B cell (primary cell): ENCODE measurements around the gene NIN. TPM values are rescaled to one million over a fixed set of nuclear protein-coding genes. Genes with fewer than 3 reads are reported as not detected.

ENCODE experiments used
- ATAC-seq: fragments of 200-7000 bp; cut with Tn5 transposase; one replicate; pipeline ENCODE4 v1.10.0; 2021; ENCODE audit warnings: low read depth, mild to moderate bottlenecking, moderate number of reproducible peaks, moderate library complexity
- CTCF ChIA-PET: fragments of 350-600 bp; sonication (Branson Sonifier 250); formaldehyde crosslinking; loops from one replicate; lab custom pipeline; 2021; ENCODE audit warnings: antibody characterized with exemption, inconsistent platforms; lab: Charles Lee
- POLR2A ChIA-PET: fragments of 350-600 bp; sonication (Branson Sonifier 250); formaldehyde crosslinking; loops from one replicate; lab custom pipeline; 2021; ENCODE audit warnings: antibody characterized with exemption; lab: Charles Lee
- DNase-seq: peaks from one replicate; pipeline ENCODE4 v3.0.0; 2013
- H2AFZ ChIP-seq: 2 replicates; pipeline ENCODE4 v1.6.1; 2012; ENCODE audit warnings: mild to moderate bottlenecking, low read depth, low read length; ENCODE audit not compliant: insufficient read depth, poor library complexity, severe bottlenecking
- H3K27ac ChIP-seq, 2 donors: 1 replicate in 1 of 2; 2 replicates in 1 of 2; pipeline ENCODE4 v1.5.1; 2012 to 2013; ENCODE audit warnings: low read length in 2 of 2, mild to moderate bottlenecking in 2 of 2, moderate library complexity in 1 of 2
- H3K27me3 ChIP-seq, 4 experiments: fragments of 200-600 bp in 1 of 4; sonication (generic) in 1 of 4; replicated peaks in 1 of 4; 1 replicate in 2 of 4; 2 replicates in 2 of 4; pipeline versions ENCODE4 v1.6.1 to v1.7.0; 2013 to 2016; ENCODE audit warnings: low read length in 3 of 4, mild to moderate bottlenecking in 2 of 4, mixed read lengths in 1 of 4, moderate library complexity in 1 of 4; ENCODE audit not compliant: insufficient read depth in 4 of 4, control insufficient read depth in 3 of 4; ENCODE audit errors: control extremely low read depth in 1 of 4
- H3K36me3 ChIP-seq, 2 experiments: replicated peaks in 1 of 2; 1 replicate in 1 of 2; 2 replicates in 1 of 2; pipeline versions ENCODE4 v1.6.1 to v1.7.1; 2013; ENCODE audit warnings: low read length in 1 of 2; ENCODE audit not compliant: insufficient read depth in 2 of 2, control insufficient read depth in 1 of 2; ENCODE audit errors: control extremely low read depth in 1 of 2, extremely low read depth in 1 of 2
- H3K4me1 ChIP-seq, 2 donors: fragments of 200-600 bp in 1 of 2; sonication (generic) in 1 of 2; 1 replicate in 1 of 2; 2 replicates in 1 of 2; pipeline versions ENCODE4 v1.5.1 to v1.6.1; 2013 to 2017; ENCODE audit warnings: low read length in 2 of 2; ENCODE audit not compliant: control insufficient read depth in 2 of 2, insufficient read depth in 2 of 2
- H3K4me2 ChIP-seq: replicated peaks from 2 replicates; pipeline ENCODE3; 2012; ENCODE audit warnings: mild to moderate bottlenecking, low read depth, low read length; ENCODE audit not compliant: poor library complexity, severe bottlenecking
- H3K4me3 ChIP-seq, 5 experiments: fragments of 200-600 bp in 1 of 5; sonication (generic) in 1 of 5; 1 replicate in 3 of 5; 2 replicates in 2 of 5; pipeline versions ENCODE4 v1.5.1 to v1.7.0; 2011 to 2016; ENCODE audit warnings: low read length in 4 of 5, mild to moderate bottlenecking in 4 of 5, low read depth in 2 of 5, control low read depth in 1 of 5, moderate library complexity in 1 of 5; ENCODE audit not compliant: insufficient read depth in 1 of 5; ENCODE audit errors: control extremely low read depth in 1 of 5, extremely low read depth in 1 of 5
- H3K79me2 ChIP-seq: fragments of 200-600 bp; sonication (generic); one replicate; pipeline ENCODE4 v1.6.0; 2016; ENCODE audit warnings: low read length; ENCODE audit not compliant: control insufficient read depth, insufficient read depth
- H3K9ac ChIP-seq: fragments of 200-600 bp; sonication (generic); 2 replicates; pipeline ENCODE4 v1.6.1; 2017; ENCODE audit warnings: mild to moderate bottlenecking, low read length, moderate library complexity
- H3K9me3 ChIP-seq, 3 donors: one replicate each; pipeline versions ENCODE4 v1.6.1 to v1.7.1; 2013; ENCODE audit warnings: low read length in 2 of 3; ENCODE audit not compliant: control insufficient read depth in 2 of 3, insufficient read depth in 1 of 3; ENCODE audit errors: control extremely low read depth in 1 of 3
- H4K20me1 ChIP-seq: 2 replicates; pipeline ENCODE4 v1.6.0; 2012; ENCODE audit warnings: mild to moderate bottlenecking, low read length; ENCODE audit not compliant: insufficient read depth, control insufficient read depth, poor library complexity, severe bottlenecking
- H3K27ac Mint-ChIP-seq: one replicate; pipeline ENCODE4 v1.8.0; 2021; ENCODE audit warnings: mixed read lengths
- H3K27me3 Mint-ChIP-seq: one replicate; pipeline ENCODE4 v1.8.0; 2021; ENCODE audit warnings: mixed read lengths
- H3K4me1 Mint-ChIP-seq: one replicate; pipeline ENCODE4 v1.8.0; 2021; ENCODE audit warnings: mixed read lengths
- H3K4me3 Mint-ChIP-seq: one replicate; pipeline ENCODE4 v1.8.0; 2021; ENCODE audit warnings: mixed read lengths
- H3K9me3 Mint-ChIP-seq: one replicate; pipeline ENCODE4 v1.8.0; 2022; ENCODE audit warnings: mixed read lengths; ENCODE audit not compliant: insufficient read depth
- CTCF ChIP-seq: fragments of 200-600 bp; IDR thresholded peaks from one replicate; pipeline ENCODE4 v1.8.0; 2022; ENCODE audit warnings: antibody characterized with exemption, mild to moderate bottlenecking
- EZH2 ChIP-seq: IDR thresholded peaks from 2 replicates; pipeline ENCODE4 v1.6.1; 2012; ENCODE audit warnings: borderline replicate concordance, low read depth, mild to moderate bottlenecking, moderate library complexity, low read length; ENCODE audit not compliant: insufficient read depth, poor library complexity, severe bottlenecking
- WGBS: methylation state at CpG from one replicate; pipeline ENCODE4 v1.1.5; 2013; ENCODE audit warnings: missing lambda C conversion rate; ENCODE audit not compliant: insufficient coverage; 5-methylcytosine and 5-hydroxymethylcytosine counted together
- intact Hi-C: fragments of 100-400 bp; cut with micrococcal nuclease; formaldehyde crosslinking; loops from one replicate; pipeline ENCODE4 v1.10.0; 2022
- polyA plus RNA-seq: library from polyadenylated mRNA; depleted of rRNA; stranded (reverse); fragments of >200 nt; gene quantifications from 2 replicates; pipeline ENCODE4 v1.2.3, GENCODE V29; 2012
- total RNA-seq, 2 donors: library from RNA; stranded (reverse); fragments of 120-200 nt in 1 of 2; gene quantifications; 1 replicate in 1 of 2; 2 replicates in 1 of 2; pipeline versions ENCODE4 v1.2.3 to v1.2.4, GENCODE V29; 2013 to 2022

Gene NIN
- total and polyA plus RNA-seq, 2 donors (not counting 1 experiment from before 2014, with no cell fraction given): 25.4 to 219 TPM

DNA sequence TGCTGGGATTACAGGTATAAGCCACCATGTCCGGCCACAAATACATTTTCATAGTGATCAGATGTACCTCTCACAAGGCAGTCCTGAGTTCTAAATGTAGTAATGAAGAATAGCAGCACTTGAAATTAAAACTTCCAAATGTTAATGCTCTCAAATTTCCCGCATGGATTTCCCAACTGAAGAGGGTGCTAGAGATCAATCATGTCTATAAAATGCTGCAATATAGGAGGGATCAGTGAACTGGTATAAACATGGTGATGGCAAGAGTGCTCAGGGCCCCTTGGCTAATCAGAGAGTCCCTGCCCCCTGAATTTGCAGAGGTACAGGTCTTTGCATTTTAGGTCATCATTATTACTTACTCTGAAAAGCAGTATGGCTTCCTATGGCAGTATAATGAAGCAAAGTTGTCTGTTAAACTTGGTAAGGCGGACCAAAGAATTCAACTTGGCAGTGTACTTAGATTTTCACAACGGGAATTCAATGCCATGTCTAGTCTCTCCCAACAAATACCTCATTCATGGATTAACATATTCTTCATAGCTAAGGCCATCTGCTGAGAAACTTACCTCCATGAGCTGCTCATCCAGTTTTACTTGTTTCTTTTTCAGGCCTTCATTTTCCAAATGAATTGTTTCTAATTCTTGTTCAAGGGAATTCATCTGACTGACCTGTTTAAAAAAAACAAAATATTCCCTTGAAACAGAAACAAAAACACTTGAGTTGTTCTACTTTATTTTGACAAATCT, 95.8 kb downstream of the NIN start:
- H3K36me3 ChIP-seq: peaks cover 27 to 80% of the 10 kb centered on the region in 2 experiments
- WGBS: 95% methylated on average over 2 of the region's 4 CpGs
- Mint-ChIP-seq H3K4me3 (no peak overlapping the region), H3K27ac (no peak overlapping the region), H3K4me1 (no peaks in the 10 kb centered on the region), H3K9me3 (no peaks in the 10 kb centered on the region), H3K27me3 (no peaks in the 10 kb centered on the region)
- no peak for TF ChIP-seq CTCF
- TF ChIP-seq EZH2: no peak
- H2AFZ ChIP-seq: no peak overlapping the region
- H3K4me2 ChIP-seq: no peak overlapping the region
- ChIA-PET CTCF (interaction anchor here (0.9 to 5.4 kb wide), 3 partner anchors 16 to 126 kb away, joined by 3 to 23 read pairs (median 18); no protein-coding TSS in a partner anchor), POLR2A (no interaction called here)
- DNase-seq (no peak), ATAC-seq (no peak)
- H3K27me3 ChIP-seq: no peaks in the 10 kb centered on the region
- H3K9me3 ChIP-seq: no peaks in the 10 kb centered on the region
- peaks cover 9% of the 10 kb centered on the region for H4K20me1 ChIP-seq
- no peak overlapping the region for H3K27ac ChIP-seq
- no peaks in the 10 kb centered on the region for H3K79me2 ChIP-seq
- intact Hi-C loops: no loop called here
- H3K4me1 ChIP-seq: peaks cover 3 to 4% of the 10 kb centered on the region in 2 donors
- no peak overlapping the region for H3K4me3 ChIP-seq
- H3K9ac ChIP-seq: no peak overlapping the region

DNA sequence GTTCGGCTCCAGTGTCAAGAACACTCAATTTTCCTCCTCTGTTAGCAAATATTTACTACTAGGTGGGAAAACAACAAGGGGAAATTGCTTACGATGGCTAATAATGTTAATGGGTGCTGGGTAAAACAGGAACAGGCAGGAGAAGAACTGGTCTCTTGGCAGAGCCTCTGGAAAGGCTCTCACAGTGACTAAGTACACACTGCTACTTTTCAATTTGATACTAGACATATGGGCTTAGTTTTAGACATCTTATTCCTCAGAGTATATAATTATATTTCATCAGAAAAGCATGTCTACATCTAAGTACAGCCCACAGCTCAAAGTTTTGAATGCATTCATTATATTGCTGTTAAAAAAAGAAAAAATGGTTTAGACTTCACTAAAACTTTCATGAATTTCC, 97.5 kb downstream of the NIN start:
- H3K4me1 Mint-ChIP-seq: no peaks in the 10 kb centered on the region
- Histone ChIP-seq H3K27me3 (no peaks in the 10 kb centered on the region), H2AFZ (no peak overlapping the region), H3K79me2 (no peaks in the 10 kb centered on the region), H3K9ac (no peak overlapping the region), H4K20me1 (peaks cover 13% of the 10 kb centered on the region), H3K27ac (no peak overlapping the region), H3K4me1 (no peaks in the 10 kb centered on the region), H3K4me3 (no peak overlapping the region), H3K9me3 (peaks cover 0 to 6% (median 3%) of the 10 kb centered on the region in 3 donors), H3K36me3 (peaks cover 34 to 85% of the 10 kb centered on the region in 2 experiments), H3K4me2 (no peak overlapping the region)
- no peak overlapping the region for H3K27ac Mint-ChIP-seq
- ChIA-PET CTCF (interaction anchor here (0.7 to 5.4 kb wide), 3 partner anchors 19 to 128 kb away, joined by 3 to 23 read pairs (median 18); no protein-coding TSS in a partner anchor), POLR2A (no interaction called here)
- H3K4me3 Mint-ChIP-seq: no peak overlapping the region
- TF ChIP-seq CTCF (no peak), EZH2 (no peak)
- no peaks in the 10 kb centered on the region for H3K9me3 Mint-ChIP-seq
- ATAC-seq (no peak), DNase-seq (no peak)
- WGBS: no CpG with 5 or more reads among the region's 2 CpGs
- intact Hi-C loops: no loop called here
- H3K27me3 Mint-ChIP-seq: no peaks in the 10 kb centered on the region
